Esophagus mucosa (tissue), 1 donor: ENCODE results near the gene LIMS2. TPM values are rescaled to one million over a fixed set of nuclear protein-coding genes. Genes with fewer than 3 reads are reported as not detected.

Source experiments
- ATAC-seq: fragments of 200-7000 bp; cut with Tn5 transposase; one replicate; pipeline ENCODE4 v1.9.1; 2020
- total RNA-seq: library from RNA; stranded (reverse); gene quantifications from one replicate; pipeline ENCODE4 v1.2.4, GENCODE V29; 2023
- donor health status: DM: yes; HTN: yes; CAD: no.

LIMS2 gene
- total RNA-seq, 1 donor from 2014 or later, result 6.0 TPM

GRCh38 chr2:127631997-127632581, 43.2 kb downstream of the LIMS2 start:
- no peak for ATAC-seq

- no peak for ATAC-seq
Measured at GRCh38 chr2:127631541-127631996, 43.8 kb downstream of the LIMS2 start.

GRCh38 chr2:127630864-127631540, 44.3 kb downstream of the LIMS2 start:
- no peak for ATAC-seq

GRCh38 chr2:127630096-127630863, 45.0 kb downstream of the LIMS2 start:
- ATAC-seq, result no peak

GRCh38 chr2:127629637-127630036, 45.7 kb downstream of the LIMS2 start:
- no peak for ATAC-seq

GRCh38 chr2:127628767-127629614, 46.3 kb downstream of the LIMS2 start:
- ATAC-seq, result no peak

- ATAC-seq, result no peak
Measured at GRCh38 chr2:127627740-127628571, 47.4 kb downstream of the LIMS2 start.

- ATAC-seq, result no peak
Measured at GRCh38 chr2:127626917-127627739, 48.2 kb downstream of the LIMS2 start.

GRCh38 chr2:127626175-127626574, 49.2 kb downstream of the LIMS2 start:
- no peak for ATAC-seq

- ATAC-seq, result no peak
Measured at GRCh38 chr2:127625572-127625951, 49.8 kb downstream of the LIMS2 start.

GRCh38 chr2:127624756-127625571, 50.4 kb downstream of the LIMS2 start:
- no peak for ATAC-seq

- ATAC-seq, result no peak
Measured at GRCh38 chr2:127624320-127624755, 51.0 kb downstream of the LIMS2 start.

GRCh38 chr2:127623388-127624319, 51.7 kb downstream of the LIMS2 start:
- ATAC-seq, result no peak

- no peak for ATAC-seq
Measured at GRCh38 chr2:127622561-127623387, 52.6 kb downstream of the LIMS2 start.

GRCh38 chr2:127621981-127622431, 53.3 kb downstream of the LIMS2 start:
- ATAC-seq, result no peak

- ATAC-seq, result no peak
Measured at GRCh38 chr2:127620866-127621265, 54.5 kb downstream of the LIMS2 start.

- ATAC-seq, result peak; percentile 6
Measured at GRCh38 chr2:127619877-127620705, 55.2 kb downstream of the LIMS2 start.
